Ovary (tissue), 9 donors: ENCODE results near the gene DCX. TPM values are rescaled to one million over a fixed set of nuclear protein-coding genes. Genes with fewer than 3 reads are reported as not detected.

Experiments
- DNase-seq, 5 donors: peaks; one replicate each; pipeline ENCODE4 v3.0.0-alpha.2; 2019 to 2020
- H3K27ac ChIP-seq, 2 donors: fragments of 200-600 bp; one replicate each; pipeline versions ENCODE4 v1.5.1 to v1.8.0; 2019 to 2022
- H3K27me3 ChIP-seq: fragments of 200-600 bp; one replicate; pipeline ENCODE4 v1.8.0; 2022
- H3K36me3 ChIP-seq: fragments of 200-600 bp; sonication (generic); one replicate; pipeline ENCODE4 v1.5.1; 2019
- H3K4me1 ChIP-seq: one replicate; pipeline ENCODE4 v1.8.1; 2013; ENCODE audit warnings: mild to moderate bottlenecking, moderate library complexity; ENCODE audit not compliant: insufficient read depth
- H3K4me3 ChIP-seq: fragments of 200-600 bp; sonication (generic); one replicate; pipeline ENCODE4 v1.5.1; 2017
- H3K9me3 ChIP-seq, 2 donors: fragments of 200-600 bp in 1 of 2; sonication (generic) in 1 of 2; one replicate each; pipeline versions ENCODE4 v1.5.1 to v1.8.1; 2013 to 2019; ENCODE audit warnings: mild to moderate bottlenecking in 1 of 2, moderate library complexity in 1 of 2
- CTCF ChIP-seq, 3 donors: fragments of 450-650 bp in 2 of 3; fragments of 200-600 bp in 1 of 3; IDR thresholded peaks; one replicate each; pipeline versions ENCODE4 v1.5.1 to v1.8.0; 2016 to 2022; ENCODE audit warnings: antibody characterized with exemption in 3 of 3, mild to moderate bottlenecking in 1 of 3
- EP300 ChIP-seq: sonication (generic); formaldehyde crosslinking; IDR thresholded peaks from one replicate; pipeline ENCODE4 v1.6.1; 2017; ENCODE audit warnings: antibody characterized with exemption
- POLR2A ChIP-seq: fragments of 450-650 bp; IDR thresholded peaks from one replicate; pipeline ENCODE4 v1.6.1; 2017; ENCODE audit warnings: antibody characterized with exemption, mild to moderate bottlenecking, moderate library complexity
- WGBS, 3 donors: extraction: QIAGEN DNeasy Blood & Tissue Kit in 1 of 3; methylation state at CpG; one replicate each; pipeline versions ENCODE4 v1.1.5 to v1.1.7; 2013 to 2017; 5-methylcytosine and 5-hydroxymethylcytosine counted together
- intact Hi-C, 4 donors: fragments of 100-400 bp; cut with DNase I; formaldehyde crosslinking; loops; one replicate each; pipeline versions ENCODE4 v1.11.0 to v1.15.1; 2022 to 2023
- polyA plus RNA-seq, 2 donors: library from polyadenylated mRNA; stranded (reverse); fragments of 200-250 nt in 1 of 2; fragments of 350-450 nt in 1 of 2; fragmentation: Illumina TruSeq in 1 of 2; extraction: RNeasy Lipid Tissue Mini Kit (QIAGEN cat#74804) in 1 of 2; gene quantifications; one replicate each; pipeline ENCODE4 v1.2.3, GENCODE V29; 2013 to 2014
- total RNA-seq, 7 donors: library from RNA; depleted of rRNA in 2 of 7; stranded (reverse); fragments of >200 nt in 2 of 7; fragmentation: NEBNext Ultra II Directional in 3 of 7; extraction: Animal tissue kit (Norgen Biotek cat#: 25700) in 3 of 7; gene quantifications; one replicate each; pipeline versions ENCODE4 v1.1.0 to v1.2.4, GENCODE V29; 2016 to 2023
- donor health status: DM: no; HTN: no; CAD: no; lungs with moderate emphysema.
- donor health status: DM: no; HTN: no; CAD: no.
- donor health status: Bipolar disorder and iron deficiency.
- donor health status: DM: yes; HTN: yes; CAD: no.
- donor health status: DM: no; HTN: no; CAD: no.
- donor health status: DM: yes; HTN: yes; CAD: no.

The DCX gene
- total and polyA plus RNA-seq, 9 donors = 0.02 to 0.22 (median 0.09) TPM; not detected in 3

- TF ChIP-seq CTCF (IDR thresholded peaks at IDR 0.05) (no peak), POLR2A (no peak), EP300 (no peak)
- WGBS, 3 donors = 17 to 26% (median 25%) methylated on average over 3 of the region's 3 CpGs
- Histone ChIP-seq H3K27ac (no peak overlapping the region), H3K36me3 (no peaks in the 10 kb centered on the region), H3K4me1 (no peaks in the 10 kb centered on the region), H3K9me3 (no peaks in the 10 kb centered on the region), H3K4me3 (no peak overlapping the region), H3K27me3 (no peaks in the 10 kb centered on the region)
- intact Hi-C loops = no loop called here
- DNase-seq = no peak
Measured at GRCh38 chrX:111262086-111262485, 149.9 kb downstream of the DCX start.

- WGBS, 3 donors = 55 to 63% (median 57%) methylated on average over 3 of the region's 3 CpGs
- H3K36me3 ChIP-seq = no peaks in the 10 kb centered on the region
- H3K27me3 ChIP-seq = no peaks in the 10 kb centered on the region
- no peak overlapping the region for H3K27ac ChIP-seq
- DNase-seq = no peak
- no peak overlapping the region for H3K4me3 ChIP-seq
- no peaks in the 10 kb centered on the region for H3K4me1 ChIP-seq
- intact Hi-C loops = no loop called here
- TF ChIP-seq POLR2A (no peak), CTCF (IDR thresholded peaks at IDR 0.05) (no peak), EP300 (no peak)
- H3K9me3 ChIP-seq = no peaks in the 10 kb centered on the region
Measured at GRCh38 chrX:111260451-111260850, 151.5 kb downstream of the DCX start.

GRCh38 chrX:111259559-111259958 is 152.4 kb downstream of the DCX start:
- H3K36me3 ChIP-seq = no peaks in the 10 kb centered on the region
- TF ChIP-seq POLR2A (no peak), EP300 (no peak), CTCF (IDR thresholded peaks at IDR 0.05) (no peak)
- H3K27me3 ChIP-seq = no peaks in the 10 kb centered on the region
- no peak for DNase-seq
- H3K27ac ChIP-seq = no peak overlapping the region
- no peaks in the 10 kb centered on the region for H3K9me3 ChIP-seq
- intact Hi-C loops = no loop called here
- no peak overlapping the region for H3K4me3 ChIP-seq
- WGBS, 3 donors = 64 to 70% (median 68%) methylated on average over 3 of the region's 3 CpGs
- H3K4me1 ChIP-seq = no peaks in the 10 kb centered on the region

GRCh38 chrX:111257733-111258132 is 154.3 kb downstream of the DCX start:
- no peaks in the 10 kb centered on the region for H3K9me3 ChIP-seq
- intact Hi-C loops = no loop called here
- no peaks in the 10 kb centered on the region for H3K36me3 ChIP-seq
- H3K4me1 ChIP-seq = no peaks in the 10 kb centered on the region
- H3K27me3 ChIP-seq = no peaks in the 10 kb centered on the region
- no peak for DNase-seq
- WGBS, 3 donors = 48 to 66% (median 58%) methylated on average over 3 of the region's 3 CpGs
- TF ChIP-seq CTCF (IDR thresholded peaks at IDR 0.05) (no peak), EP300 (no peak), POLR2A (no peak)
- H3K4me3 ChIP-seq = no peak overlapping the region
- H3K27ac ChIP-seq = no peak overlapping the region
